ENCODE measurements around the gene RTF2. TPM values are rescaled to one million over a fixed set of nuclear protein-coding genes. Genes with fewer than 3 reads are reported as not detected.

RTF2 gene
- polyA plus RNA-seq, 1 donor from 2014 or later = 127 TPM

- Histone ChIP-seq H3K4me3 (ENCODE audit: low read length) (no peak overlapping the region), H3F3A (ENCODE audit: insufficient read depth, low read length, poor library complexity, severe bottlenecking) (no peaks in the 10 kb centered on the region), H3K4me2 (ENCODE audit: low read length) (no peak overlapping the region), H3K9me3 (ENCODE audit: low read length) (no peaks in the 10 kb centered on the region), H4K20me1 (ENCODE audit: insufficient read depth) (no peaks in the 10 kb centered on the region), H3K36me3 (ENCODE audit: insufficient read depth, low read length) (no peaks in the 10 kb centered on the region), H3K27ac (ENCODE audit: low read length) (no peak overlapping the region), H2AFZ (ENCODE audit: low read depth, low read length) (no peak overlapping the region), H3K9me2 (ENCODE audit: insufficient read depth, low read length) (no peaks in the 10 kb centered on the region), H3K27me3 (ENCODE audit: insufficient read depth, low read depth, low read length) (no peaks in the 10 kb centered on the region), H3K9ac (ENCODE audit: low read length) (no peak overlapping the region), H3K79me2 (replicated peaks; ENCODE audit: insufficient read depth, low read length) (no peaks in the 10 kb centered on the region)
- TF ChIP-seq EZH2 (IDR thresholded peaks at IDR 0.05; ENCODE audit: borderline replicate concordance, insufficient read depth, low read length, poor library complexity, severe bottlenecking) (no peak), RAD21 (conservative IDR thresholded peaks at IDR 0.05) (no peak), CTCF (IDR thresholded peaks at IDR 0.05; ENCODE audit: poor library complexity, severe bottlenecking) (no peak), MXI1 (conservative IDR thresholded peaks at IDR 0.05; ENCODE audit: poor library complexity, severe bottlenecking) (no peak), POLR2AphosphoS5 (IDR thresholded peaks at IDR 0.05) (no peak), REST (IDR thresholded peaks at IDR 0.05; ENCODE audit: borderline replicate concordance) (no peak), EP300 (conservative IDR thresholded peaks at IDR 0.05; ENCODE audit: poor library complexity, severe bottlenecking) (no peak), SMC3 (conservative IDR thresholded peaks at IDR 0.05; ENCODE audit: poor library complexity) (no peak), TAF1 (IDR thresholded peaks at IDR 0.05; ENCODE audit: low read depth) (no peak)
Observed at GRCh38 chr20:56566621-56567020, 98.2 kb downstream of the RTF2 start.

Small RNA genes lying within 50 kb of the gene (small RNA-seq; reads per million reads assigned to genes)
- gene RPL39P = 0 reads per million in 3 experiments

Other genes starting within 250 kb of the RTF2 start
- not detected in 2 replicates for gene MC3R, start 219.9 kb upstream of the RTF2 start, polyA plus RNA-seq
- gene FAM210B, start 109.7 kb upstream of the RTF2 start, polyA plus RNA-seq = 6.6 and 7.3 TPM in 2 replicates
- 2.5 and 4.7 TPM in 2 replicates for gene AURKA, start 76.4 kb upstream of the RTF2 start, polyA plus RNA-seq
- 19.6 and 24.0 TPM in 2 replicates for gene CSTF1, start 76.0 kb upstream of the RTF2 start, polyA plus RNA-seq
- 0.56 TPM in 1 of 2 replicates, not detected in the other for gene CASS4, start 56.4 kb upstream of the RTF2 start, polyA plus RNA-seq
- gene FAM209A, start 56.1 kb downstream of the RTF2 start, polyA plus RNA-seq = not detected in 2 replicates
- 1.1 TPM in 1 of 2 replicates, not detected in the other for gene FAM209B, start 64.6 kb downstream of the RTF2 start, polyA plus RNA-seq
- gene TFAP2C, start 160.7 kb downstream of the RTF2 start, polyA plus RNA-seq = not detected in 2 replicates